Esophagus squamous epithelium (tissue), 4 donors: ENCODE measurements around the gene PACS2.

Source experiments
- CTCF ChIP-seq, 6 experiments: fragments of 450-650 bp in 4 of 6; fragments of 200-600 bp in 2 of 6; sonication (generic) in 2 of 6; IDR thresholded peaks; one replicate each; pipeline ENCODE4 v1.5.1; 2016 to 2019; ENCODE audit warnings: antibody characterized with exemption in 6 of 6, mild to moderate bottlenecking in 4 of 6, moderate library complexity in 4 of 6
- POLR2A ChIP-seq, 4 donors: fragments of 450-650 bp; IDR thresholded peaks; one replicate each; pipeline ENCODE4 v1.6.1; 2017; ENCODE audit warnings: antibody characterized with exemption in 4 of 4, mild to moderate bottlenecking in 4 of 4, moderate library complexity in 3 of 4

- TF ChIP-seq POLR2A (IDR thresholded peaks at IDR 0.05) (no peak), CTCF (IDR thresholded peaks at IDR 0.05) (no peak)
These were observed 52.8 kb downstream of the PACS2 start for GRCh38 chr14:105367116-105368031.
